Suprapubic skin (tissue), 4 donors: ENCODE results near the gene SERGEF. TPM values are rescaled to one million over a fixed set of nuclear protein-coding genes. Genes with fewer than 3 reads are reported as not detected.

Source experiments
- DNase-seq, 2 donors: peaks; one replicate each; pipeline ENCODE4 v3.0.0-alpha.2; 2019; ENCODE audit warnings: low spot score in 2 of 2
- H3K27ac ChIP-seq: fragments of 200-600 bp; sonication (generic); one replicate; pipeline ENCODE4 v1.5.1; 2019
- H3K27me3 ChIP-seq: fragments of 200-600 bp; sonication (generic); one replicate; pipeline ENCODE4 v1.5.1; 2019
- H3K36me3 ChIP-seq: fragments of 200-600 bp; sonication (generic); one replicate; pipeline ENCODE4 v1.5.1; 2019
- H3K4me1 ChIP-seq: fragments of 200-600 bp; sonication (generic); one replicate; pipeline ENCODE4 v1.5.1; 2019
- H3K4me3 ChIP-seq: fragments of 200-600 bp; sonication (generic); one replicate; pipeline ENCODE4 v1.5.1; 2019; ENCODE audit warnings: mild to moderate bottlenecking
- H3K9me3 ChIP-seq: fragments of 200-600 bp; sonication (generic); one replicate; pipeline ENCODE4 v1.5.1; 2019
- CTCF ChIP-seq, 2 donors: fragments of 200-600 bp in 1 of 2; fragments of 450-650 bp in 1 of 2; sonication (generic) in 1 of 2; IDR thresholded peaks; one replicate each; pipeline ENCODE4 v1.5.1; 2016 to 2019; ENCODE audit warnings: antibody characterized with exemption in 2 of 2, mild to moderate bottlenecking in 1 of 2, moderate library complexity in 1 of 2
- EP300 ChIP-seq: sonication (generic); formaldehyde crosslinking; IDR thresholded peaks from one replicate; pipeline ENCODE4 v1.6.1; 2017; ENCODE audit warnings: antibody characterized with exemption
- POLR2A ChIP-seq, 2 donors: fragments of 450-650 bp; IDR thresholded peaks; one replicate each; pipeline ENCODE4 v1.6.1; 2017; ENCODE audit warnings: antibody characterized with exemption in 2 of 2, mild to moderate bottlenecking in 2 of 2, moderate library complexity in 2 of 2
- POLR2AphosphoS5 ChIP-seq, 3 donors: sonication (generic); formaldehyde crosslinking; IDR thresholded peaks; one replicate each; pipeline ENCODE4 v1.6.1; 2017; ENCODE audit warnings: antibody characterized with exemption in 3 of 3
- WGBS: methylation state at CpG from one replicate; pipeline ENCODE4 v1.1.5; 2018; 5-methylcytosine and 5-hydroxymethylcytosine counted together
- total RNA-seq, 4 donors: library from RNA; depleted of rRNA; stranded (reverse); fragments of >200 nt; gene quantifications; one replicate each; pipeline ENCODE4 v1.1.0, GENCODE V29; 2016

SERGEF gene
- total RNA-seq, 4 donors from 2014 or later, result 24.1 to 37.4 (median 29.9) TPM

GRCh38 chr11:17967661-17968060 lies 45.2 kb downstream of the SERGEF start:
- H3K36me3 ChIP-seq, result peaks cover 13% of the 10 kb centered on the region
- H3K4me1 ChIP-seq, result peaks cover 3% of the 10 kb centered on the region
- no peak overlapping the region for H3K4me3 ChIP-seq
- H3K27ac ChIP-seq, result no peak overlapping the region
- H3K27me3 ChIP-seq, result no peaks in the 10 kb centered on the region
- TF ChIP-seq POLR2A (IDR thresholded peaks at IDR 0.05) (no peak), CTCF (IDR thresholded peaks at IDR 0.05) (no peak), POLR2AphosphoS5 (IDR thresholded peaks at IDR 0.05) (no peak), EP300 (no peak)
- DNase-seq, result no peak
- H3K9me3 ChIP-seq, result no peaks in the 10 kb centered on the region

GRCh38 chr11:17960091-17960490 lies 52.8 kb downstream of the SERGEF start:
- TF ChIP-seq EP300 (no peak), POLR2A (IDR thresholded peaks at IDR 0.05) (no peak), POLR2AphosphoS5 (IDR thresholded peaks at IDR 0.05) (no peak), CTCF (IDR thresholded peaks at IDR 0.05) (no peak)
- Histone ChIP-seq H3K36me3 (peaks cover 57% of the 10 kb centered on the region), H3K4me3 (no peak overlapping the region), H3K27ac (no peak overlapping the region), H3K27me3 (no peaks in the 10 kb centered on the region), H3K9me3 (no peaks in the 10 kb centered on the region), H3K4me1 (no peaks in the 10 kb centered on the region)
- DNase-seq, result no peak

GRCh38 chr11:17958446-17958845 lies 54.4 kb downstream of the SERGEF start:
- 57% methylated on average over 2 of the region's 2 CpGs for WGBS
- peaks cover 71% of the 10 kb centered on the region for H3K36me3 ChIP-seq
- no peaks in the 10 kb centered on the region for H3K9me3 ChIP-seq
- DNase-seq, result no peak
- no peak overlapping the region for H3K27ac ChIP-seq
- TF ChIP-seq POLR2A (IDR thresholded peaks at IDR 0.05) (no peak), POLR2AphosphoS5 (IDR thresholded peaks at IDR 0.05) (no peak), CTCF (IDR thresholded peaks at IDR 0.05) (no peak), EP300 (no peak)
- no peak overlapping the region for H3K4me3 ChIP-seq
- no peaks in the 10 kb centered on the region for H3K27me3 ChIP-seq
- H3K4me1 ChIP-seq, result no peaks in the 10 kb centered on the region

- no peak overlapping the region for H3K27ac ChIP-seq
- no peak overlapping the region for H3K4me3 ChIP-seq
- 81% methylated on average over 5 of the region's 5 CpGs for WGBS
- H3K4me1 ChIP-seq, result no peaks in the 10 kb centered on the region
- H3K27me3 ChIP-seq, result no peaks in the 10 kb centered on the region
- no peak for DNase-seq
- peaks cover 79% of the 10 kb centered on the region for H3K36me3 ChIP-seq
- TF ChIP-seq POLR2AphosphoS5 (IDR thresholded peaks at IDR 0.05), result no peak
- no peaks in the 10 kb centered on the region for H3K9me3 ChIP-seq
These were observed 58.2 kb downstream of the SERGEF start for GRCh38 chr11:17954395-17955252.

GRCh38 chr11:17952487-17952886 lies 60.4 kb downstream of the SERGEF start:
- H3K36me3 ChIP-seq, result peaks cover 71% of the 10 kb centered on the region
- TF ChIP-seq POLR2A (IDR thresholded peaks at IDR 0.05) (no peak), EP300 (no peak), POLR2AphosphoS5 (IDR thresholded peaks at IDR 0.05) (no peak), CTCF (IDR thresholded peaks at IDR 0.05) (no peak)
- DNase-seq, result no peak
- no peaks in the 10 kb centered on the region for H3K4me1 ChIP-seq
- no peak overlapping the region for H3K27ac ChIP-seq
- H3K9me3 ChIP-seq, result no peaks in the 10 kb centered on the region
- 92% methylated on average over 4 of the region's 4 CpGs for WGBS
- no peak overlapping the region for H3K4me3 ChIP-seq
- no peaks in the 10 kb centered on the region for H3K27me3 ChIP-seq
